HG03432 (cell line): ENCODE measurements around the gene MRRF.
"Not testable (repeated sequence)": the region's sequence is repeated elsewhere in the genome, so short reads cannot be mapped to it uniquely, and the experiment has no call there.

ENCODE experiments used
- ATAC-seq: cut with Tn5 transposase; IDR thresholded peaks from one replicate; pipeline ENCODE4 v1.9.1; 2021; ENCODE audit warnings: mild to moderate bottlenecking, moderate library complexity; ENCODE audit not compliant: unreplicated experiment

MRRF gene

GRCh38 chr9:122274055-122274454 is 9.4 kb downstream of the MRRF start:
- ATAC-seq: no peak

GRCh38 chr9:122276096-122276495 is 11.4 kb downstream of the MRRF start:
- no peak for ATAC-seq

- no peak for ATAC-seq
Observed at GRCh38 chr9:122277285-122277897, 12.7 kb downstream of the MRRF start.

GRCh38 chr9:122281368-122281767 is 16.7 kb downstream of the MRRF start:
- ATAC-seq: no peak

- ATAC-seq: no peak
Observed at GRCh38 chr9:122286764-122287163, 22.1 kb downstream of the MRRF start.

GRCh38 chr9:122287214-122287720 is 22.6 kb downstream of the MRRF start:
- no peak for ATAC-seq

GRCh38 chr9:122291458-122291857 is 26.8 kb downstream of the MRRF start:
- ATAC-seq: no peak

GRCh38 chr9:122294531-122294930 is 29.8 kb downstream of the MRRF start:
- ATAC-seq: no peak

- ATAC-seq: no peak
Observed at GRCh38 chr9:122297512-122297911, 32.8 kb downstream of the MRRF start.

- no peak for ATAC-seq
Observed at GRCh38 chr9:122302237-122303093, 37.8 kb downstream of the MRRF start.

- ATAC-seq: no peak
Observed at GRCh38 chr9:122307061-122307460, 42.4 kb downstream of the MRRF start.

- no peak for ATAC-seq
Observed at GRCh38 chr9:122307925-122308324, 43.2 kb downstream of the MRRF start.

GRCh38 chr9:122309861-122310260 is 45.2 kb downstream of the MRRF start:
- ATAC-seq: no peak

- no peak for ATAC-seq
Observed at GRCh38 chr9:122314165-122314564, 49.5 kb downstream of the MRRF start.

- no peak for ATAC-seq
Observed at GRCh38 chr9:122315534-122315933, 50.9 kb downstream of the MRRF start.

- ATAC-seq: no peak
Observed at GRCh38 chr9:122318284-122318683, 53.6 kb downstream of the MRRF start.

GRCh38 chr9:122320413-122320881 is 55.8 kb downstream of the MRRF start:
- ATAC-seq: no peak

GRCh38 chr9:122322553-122322952 is 57.9 kb downstream of the MRRF start:
- ATAC-seq: no peak

GRCh38 chr9:122324665-122325064 is 60.0 kb downstream of the MRRF start:
- ATAC-seq: not testable (repeated sequence)

GRCh38 chr9:122325124-122325523 is 60.4 kb downstream of the MRRF start:
- ATAC-seq: no peak

GRCh38 chr9:122327175-122327574 is 62.5 kb downstream of the MRRF start:
- no peak for ATAC-seq

GRCh38 chr9:122329597-122329996 is 64.9 kb downstream of the MRRF start:
- no peak for ATAC-seq
